HepG2 (cell line): ENCODE measurements around the gene ZFP36. TPM values are rescaled to one million over a fixed set of nuclear protein-coding genes. Genes with fewer than 3 reads are reported as not detected.

Source experiments
- BATF2 ChIP-seq: sonication (generic); formaldehyde crosslinking; IDR thresholded peaks from 2 replicates; pipeline ENCODE4 v1.8.0; 2022; ENCODE audit warnings: mild to moderate bottlenecking, missing genetic modification reagents, moderate library complexity
- CBX1 ChIP-seq: IDR thresholded peaks from one replicate; pipeline ENCODE4 v1.6.1; 2016; ENCODE audit warnings: antibody characterized with exemption, low read depth
- CENPT ChIP-seq: sonication (generic); formaldehyde crosslinking; IDR thresholded peaks from 2 replicates; pipeline ENCODE4 v1.8.0; 2022; ENCODE audit warnings: low read depth, mild to moderate bottlenecking, moderate library complexity, missing genetic modification reagents
- CREM ChIP-seq, 2 experiments: sonication (generic) in 1 of 2; formaldehyde crosslinking in 1 of 2; IDR thresholded peaks; 2 replicates each; pipeline versions ENCODE4 v1.4.0 to v1.6.1; 2016 to 2020; ENCODE audit warnings: antibody characterized with exemption in 1 of 2, mild to moderate bottlenecking in 1 of 2, missing genetic modification reagents in 1 of 2
- FIP1L1 ChIP-seq: fragments of 200-400 bp; formaldehyde crosslinking; IDR thresholded peaks from 2 replicates; pipeline ENCODE4 v1.6.1; 2018; ENCODE audit warnings: low read depth, mild to moderate bottlenecking, low read length, moderate library complexity, borderline replicate concordance; ENCODE audit not compliant: insufficient read depth
- HDAC1 ChIP-seq: sonication (generic); formaldehyde crosslinking; IDR thresholded peaks from 2 replicates; pipeline ENCODE4 v1.5.1; 2020; ENCODE audit warnings: mild to moderate bottlenecking, missing genetic modification reagents
- HDAC2 ChIP-seq: sonication (generic); formaldehyde crosslinking; IDR thresholded peaks from 2 replicates; pipeline ENCODE4 v1.4.0; 2020; ENCODE audit warnings: missing genetic modification reagents
- HMGXB4 ChIP-seq, 2 experiments: sonication (generic) in 1 of 2; formaldehyde crosslinking in 1 of 2; IDR thresholded peaks; 2 replicates each; pipeline versions ENCODE4 v1.4.0 to v1.6.1; 2018 to 2020; ENCODE audit warnings: missing genetic modification reagents in 2 of 2, borderline replicate concordance in 1 of 2, low read depth in 1 of 2, mild to moderate bottlenecking in 1 of 2, missing biosample characterization in 1 of 2
- MAFK ChIP-seq, 2 experiments: IDR thresholded peaks in 1 of 2; conservative IDR thresholded peaks in 1 of 2; 2 replicates each; pipeline ENCODE4 v1.6.1; 2011; ENCODE audit warnings: improper control_type of control experiment in 2 of 2, low read length in 2 of 2
- SIX1 ChIP-seq: sonication (generic); formaldehyde crosslinking; IDR thresholded peaks from 2 replicates; pipeline ENCODE4 v1.4.0; 2020; ENCODE audit warnings: missing genetic modification reagents, borderline replicate concordance
- SMARCC2 ChIP-seq: fragments of 450-650 bp; IDR thresholded peaks from 2 replicates; pipeline ENCODE4 v1.6.1; 2017; ENCODE audit warnings: antibody characterized with exemption, mild to moderate bottlenecking
- SOX13 ChIP-seq, 3 experiments: fragments of 450-650 bp in 1 of 3; sonication (generic) in 1 of 3; formaldehyde crosslinking in 1 of 3; IDR thresholded peaks in 2 of 3; conservative IDR thresholded peaks in 1 of 3; 2 replicates each; pipeline versions ENCODE4 v1.5.0 to v1.6.1; 2016 to 2020; ENCODE audit warnings: antibody characterized with exemption in 1 of 3, mild to moderate bottlenecking in 1 of 3, missing compliant biosample characterization in 1 of 3, missing genetic modification reagents in 1 of 3, moderate library complexity in 1 of 3
- SSRP1 ChIP-seq: IDR thresholded peaks from 2 replicates; pipeline ENCODE4 v1.6.1; 2016; ENCODE audit warnings: control low read depth
- THAP8 ChIP-seq: sonication (generic); formaldehyde crosslinking; IDR thresholded peaks from 2 replicates; pipeline ENCODE4 v1.5.1; 2020; ENCODE audit warnings: missing genetic modification reagents, mild to moderate bottlenecking, borderline replicate concordance
- ZNF282 ChIP-seq: fragments of 450-650 bp; IDR thresholded peaks from 2 replicates; pipeline ENCODE4 v1.6.1; 2018; ENCODE audit not compliant: partially characterized antibody
- ZNF326 ChIP-seq: sonication (generic); formaldehyde crosslinking; IDR thresholded peaks from 2 replicates; pipeline ENCODE4 v1.4.0; 2020; ENCODE audit warnings: missing genetic modification reagents, borderline replicate concordance
- ZNF609 ChIP-seq: sonication (generic); formaldehyde crosslinking; IDR thresholded peaks from 2 replicates; pipeline ENCODE4 v1.4.0; 2020; ENCODE audit warnings: mild to moderate bottlenecking, missing genetic modification reagents, borderline replicate concordance
- ZNF713 ChIP-seq: sonication (generic); formaldehyde crosslinking; IDR thresholded peaks from 2 replicates; pipeline ENCODE4 v1.4.0; 2020; ENCODE audit warnings: mild to moderate bottlenecking, missing genetic modification reagents
- ZNF720 ChIP-seq: sonication (generic); formaldehyde crosslinking; IDR thresholded peaks from 2 replicates; pipeline ENCODE4 v1.4.0; 2020; ENCODE audit warnings: missing genetic modification reagents
- polyA plus RNA-seq, 8 experiments: library from polyadenylated mRNA; depleted of rRNA in 3 of 8; stranded (reverse) in 7 of 8; unstranded in 1 of 8; fragments of >200 nt; fragmentation: Illumina TruSeq in 4 of 8; extraction: Trizol in 4 of 8; gene quantifications; 2 replicates each; pipeline versions ENCODE4 v1.2.1 to v1.2.3, GENCODE V29; 2011 to 2016; ENCODE audit warnings: low read depth in 4 of 8, missing spikeins in 1 of 8, mixed read lengths in 1 of 8; ENCODE audit not compliant: insufficient read depth in 1 of 8
- total RNA-seq, 5 experiments: library from RNA; depleted of rRNA; stranded (reverse); fragments of >200 nt; fragmentation: Illumina TruSeq; extraction: Trizol; gene quantifications; 2 replicates each; pipeline ENCODE4 v1.2.3, GENCODE V29; 2016; ENCODE audit warnings: low read depth in 1 of 5

Gene ZFP36
- total and polyA plus RNA-seq, 2 of the 13 experiments (the other 11 are each of a cell fraction or from before 2014, with no cell fraction given), result 1.4 to 1.7 TPM

GRCh38 chr19:39445196-39446111, 38.8 kb downstream of the ZFP36 start, which contains the start of gene SUPT5H (continued):
- TF ChIP-seq SMARCC2 (no peak), HDAC1 (CRISPR knock-in tag) (peak; percentile 90), HDAC2 (peak; percentile 82), ZNF282 (no peak), FIP1L1 (no peak), CREM (IDR thresholded peaks at IDR 0.05) (peak; percentile 93), CREM (CRISPR knock-in tag; IDR thresholded peaks at IDR 0.05) (no peak), BATF2 (CRISPR knock-in tag) (no peak), SOX13 (IDR thresholded peaks at IDR 0.05) (no peak), SOX13 (CRISPR knock-in tag; conservative IDR thresholded peaks at IDR 0.05 in 1 of 2, IDR thresholded peaks at IDR 0.05 in 1 of 2) (0 out of 4 replicates have a peak, but pooled peaks of 1 of the 2 experiments have one; percentile 45), CBX1 (no peak), ZNF720 (no peak), ZNF326 (CRISPR knock-in tag) (no peak), SSRP1 (CRISPR knock-in tag) (no peak), HMGXB4 (CRISPR knock-in tag; IDR thresholded peaks at IDR 0.05; ENCODE audit: borderline replicate concordance in 1 of 2, low read depth in 1 of 2) (peak; percentile 94 to 96), THAP8 (CRISPR knock-in tag) (peak; percentile 84; the same call in 1 of the 2 replicates), CENPT (CRISPR knock-in tag) (no peak), ZNF609 (CRISPR knock-in tag) (peak; percentile 32; the same call in 1 of the 2 replicates), MAFK (conservative IDR thresholded peaks at IDR 0.05 in 1 of 2, IDR thresholded peaks at IDR 0.05 in 1 of 2; ENCODE audit: low read length in 2 of 2) (0 out of 4 replicates have a peak, but pooled peaks of 1 of the 2 experiments have one; percentile 17), ZNF713 (CRISPR knock-in tag) (no peak), SIX1 (CRISPR knock-in tag) (peak; percentile 38; the same call in 1 of the 2 replicates)
